ENCODE results near the gene CRIP1.

CRIP1 gene

DNA sequence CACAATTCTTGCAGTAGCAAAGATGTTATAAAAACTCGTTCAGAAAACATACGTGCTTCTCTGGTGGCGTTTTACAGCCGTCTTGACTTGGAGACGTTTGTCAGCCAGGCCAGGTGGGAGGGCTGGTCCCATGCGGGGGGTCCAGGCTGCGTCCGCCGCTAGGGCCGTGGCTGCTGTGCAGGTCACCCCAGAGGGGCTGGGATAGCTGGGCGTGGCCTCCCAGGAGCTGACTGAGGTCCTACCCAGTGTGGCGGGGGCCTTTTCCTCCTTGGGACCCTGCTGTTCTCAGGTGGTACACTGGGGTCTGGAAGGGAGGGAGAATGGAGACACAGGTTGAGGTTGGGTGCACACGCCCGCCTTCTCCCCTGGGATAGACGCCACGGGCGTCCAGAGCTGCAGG is 41.8 kb upstream of the CRIP1 start:
- Histone ChIP-seq H3K36me3 (ENCODE audit: control insufficient read depth in 2 of 2, insufficient read depth in 2 of 2, low read length in 2 of 2) (peaks cover 4 to 10% of the 10 kb centered on the region in 2 donors), H3K4me3 (ENCODE audit: low read length in 2 of 2) (no peak overlapping the region), H3K4me1 (ENCODE audit: control insufficient read depth in 2 of 2, insufficient read depth in 2 of 2, low read length in 2 of 2) (no peaks in the 10 kb centered on the region), H3K9me3 (ENCODE audit: control insufficient read depth in 2 of 2, low read length in 2 of 2) (no peaks in the 10 kb centered on the region), H3K9ac (ENCODE audit: low read depth in 1 of 2, low read length in 2 of 2) (no peak overlapping the region), H3K27ac (ENCODE audit: low read depth in 2 of 2, low read length in 2 of 2) (no peak overlapping the region), H3K27me3 (ENCODE audit: control insufficient read depth in 2 of 2, insufficient read depth in 2 of 2, low read length in 2 of 2) (no peaks in the 10 kb centered on the region)

DNA sequence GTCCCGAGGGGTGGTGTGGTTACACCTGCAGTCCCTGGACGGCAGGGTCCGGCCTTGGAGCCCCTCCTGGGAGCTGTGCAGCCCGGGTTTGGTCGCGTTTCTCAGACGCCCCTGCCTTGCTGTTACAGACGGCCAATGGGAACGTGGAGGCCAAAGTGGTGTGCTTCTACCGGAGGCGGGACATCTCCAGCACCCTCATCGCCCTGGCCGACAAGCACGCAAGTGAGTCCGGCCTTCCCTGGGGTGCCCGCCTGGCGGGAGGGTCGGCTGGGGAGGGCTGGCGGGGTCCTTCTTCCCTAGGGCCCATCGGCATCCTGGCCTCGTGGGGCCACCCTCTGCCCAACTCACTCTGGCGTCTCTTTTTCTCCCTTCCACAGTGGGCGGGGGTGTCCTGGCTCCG is 41.4 kb upstream of the CRIP1 start:
- no peaks in the 10 kb centered on the region for H3K27me3 ChIP-seq (ENCODE audit: control insufficient read depth in 2 of 2, insufficient read depth in 2 of 2, low read length in 2 of 2)
- no peak overlapping the region for H3K4me3 ChIP-seq (ENCODE audit: low read length in 2 of 2)
- no peak overlapping the region for H3K9ac ChIP-seq (ENCODE audit: low read depth in 1 of 2, low read length in 2 of 2)
- H3K4me1 ChIP-seq (ENCODE audit: control insufficient read depth in 2 of 2, insufficient read depth in 2 of 2, low read length in 2 of 2): no peaks in the 10 kb centered on the region
- peaks cover 8 to 10% of the 10 kb centered on the region in 2 donors for H3K36me3 ChIP-seq (ENCODE audit: control insufficient read depth in 2 of 2, insufficient read depth in 2 of 2, low read length in 2 of 2)
- no peak overlapping the region for H3K27ac ChIP-seq (ENCODE audit: low read depth in 2 of 2, low read length in 2 of 2)
- no peaks in the 10 kb centered on the region for H3K9me3 ChIP-seq (ENCODE audit: control insufficient read depth in 2 of 2, low read length in 2 of 2)

DNA sequence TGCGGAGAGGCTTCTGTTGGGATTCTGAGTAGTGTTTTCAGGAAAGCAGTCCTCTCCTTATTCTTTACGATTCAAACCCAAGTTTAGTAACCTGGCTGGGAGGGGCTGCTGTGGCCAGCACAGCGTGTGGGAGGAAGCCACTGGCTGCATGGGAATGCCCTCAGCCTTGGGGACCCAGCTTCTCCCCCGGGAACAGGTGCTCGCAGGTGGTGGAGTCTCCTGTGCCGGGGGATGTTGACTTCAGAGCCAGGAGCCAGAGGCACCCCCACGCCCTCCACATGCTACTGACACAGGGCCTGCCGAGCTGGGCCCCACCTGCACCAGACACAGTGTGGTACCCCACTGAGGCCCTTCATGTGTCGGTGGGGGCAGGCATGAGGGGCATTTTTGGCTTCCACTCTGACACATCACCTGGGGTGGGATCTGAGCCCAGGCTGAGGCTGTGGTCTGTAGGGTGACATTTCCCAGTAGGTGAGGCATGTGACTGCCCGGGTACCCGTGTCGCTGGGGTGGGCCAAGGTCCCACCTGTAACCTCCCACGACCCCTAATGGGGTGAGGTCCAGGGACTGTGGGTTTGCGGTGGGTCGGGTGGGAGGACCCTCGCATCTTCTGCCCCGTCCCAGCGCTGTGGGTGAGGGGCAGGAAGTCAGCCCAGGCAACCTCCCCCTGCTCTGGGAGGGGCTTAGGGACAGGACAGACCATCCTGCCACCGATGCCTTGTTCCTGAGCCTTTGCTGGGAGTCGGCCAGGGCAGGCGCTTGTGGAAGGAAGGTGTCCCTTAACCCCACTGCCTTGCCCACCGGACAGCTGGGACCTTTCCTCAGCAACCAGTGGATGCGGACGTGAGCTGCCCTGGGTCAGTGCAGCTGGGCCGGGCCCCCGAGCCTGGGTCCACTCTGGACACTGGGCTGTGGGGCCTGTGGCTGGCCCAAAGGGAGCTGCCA is 40.5 kb upstream of the CRIP1 start:
- no peaks in the 10 kb centered on the region for H3K9me3 ChIP-seq (ENCODE audit: control insufficient read depth in 2 of 2, low read length in 2 of 2)
- H3K9ac ChIP-seq (ENCODE audit: low read depth in 1 of 2, low read length in 2 of 2): no peak overlapping the region
- no peaks in the 10 kb centered on the region for H3K4me1 ChIP-seq (ENCODE audit: control insufficient read depth in 2 of 2, insufficient read depth in 2 of 2, low read length in 2 of 2)
- H3K36me3 ChIP-seq (ENCODE audit: control insufficient read depth in 2 of 2, insufficient read depth in 2 of 2, low read length in 2 of 2): peaks cover 13 to 14% of the 10 kb centered on the region in 2 donors
- no peak overlapping the region for H3K4me3 ChIP-seq (ENCODE audit: low read length in 2 of 2)
- no peaks in the 10 kb centered on the region for H3K27me3 ChIP-seq (ENCODE audit: control insufficient read depth in 2 of 2, insufficient read depth in 2 of 2, low read length in 2 of 2)
- no peak overlapping the region for H3K27ac ChIP-seq (ENCODE audit: low read depth in 2 of 2, low read length in 2 of 2)

DNA sequence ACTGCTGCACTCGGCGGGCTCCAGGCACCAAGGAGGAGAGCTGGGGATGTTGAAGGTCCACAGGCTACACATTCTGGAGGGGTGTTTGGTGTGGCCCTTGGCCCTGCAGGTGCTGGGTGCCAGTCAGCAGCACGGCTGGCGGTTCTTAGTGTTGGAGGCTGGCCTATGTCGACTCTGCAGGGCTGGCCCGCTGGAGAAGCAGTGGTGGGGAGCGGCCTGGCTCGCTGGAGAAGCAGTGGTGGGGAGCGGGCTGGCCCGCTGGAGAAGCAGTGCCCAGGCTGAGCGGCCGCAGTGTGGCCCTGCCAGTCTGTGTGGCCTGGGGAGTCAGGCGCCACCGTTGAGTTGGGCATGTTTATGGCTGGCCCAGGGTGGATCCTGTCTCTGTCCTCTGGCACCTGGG is 39.7 kb upstream of the CRIP1 start:
- H3K4me3 ChIP-seq (ENCODE audit: low read length in 2 of 2): no peak overlapping the region
- H3K9me3 ChIP-seq (ENCODE audit: control insufficient read depth in 2 of 2, low read length in 2 of 2): no peaks in the 10 kb centered on the region
- H3K27ac ChIP-seq (ENCODE audit: low read depth in 2 of 2, low read length in 2 of 2): no peak overlapping the region
- H3K4me1 ChIP-seq (ENCODE audit: control insufficient read depth in 2 of 2, insufficient read depth in 2 of 2, low read length in 2 of 2): no peaks in the 10 kb centered on the region
- no peaks in the 10 kb centered on the region for H3K27me3 ChIP-seq (ENCODE audit: control insufficient read depth in 2 of 2, insufficient read depth in 2 of 2, low read length in 2 of 2)
- no peak overlapping the region for H3K9ac ChIP-seq (ENCODE audit: low read depth in 1 of 2, low read length in 2 of 2)
- peaks cover 14 to 17% of the 10 kb centered on the region in 2 donors for H3K36me3 ChIP-seq (ENCODE audit: control insufficient read depth in 2 of 2, insufficient read depth in 2 of 2, low read length in 2 of 2)

DNA sequence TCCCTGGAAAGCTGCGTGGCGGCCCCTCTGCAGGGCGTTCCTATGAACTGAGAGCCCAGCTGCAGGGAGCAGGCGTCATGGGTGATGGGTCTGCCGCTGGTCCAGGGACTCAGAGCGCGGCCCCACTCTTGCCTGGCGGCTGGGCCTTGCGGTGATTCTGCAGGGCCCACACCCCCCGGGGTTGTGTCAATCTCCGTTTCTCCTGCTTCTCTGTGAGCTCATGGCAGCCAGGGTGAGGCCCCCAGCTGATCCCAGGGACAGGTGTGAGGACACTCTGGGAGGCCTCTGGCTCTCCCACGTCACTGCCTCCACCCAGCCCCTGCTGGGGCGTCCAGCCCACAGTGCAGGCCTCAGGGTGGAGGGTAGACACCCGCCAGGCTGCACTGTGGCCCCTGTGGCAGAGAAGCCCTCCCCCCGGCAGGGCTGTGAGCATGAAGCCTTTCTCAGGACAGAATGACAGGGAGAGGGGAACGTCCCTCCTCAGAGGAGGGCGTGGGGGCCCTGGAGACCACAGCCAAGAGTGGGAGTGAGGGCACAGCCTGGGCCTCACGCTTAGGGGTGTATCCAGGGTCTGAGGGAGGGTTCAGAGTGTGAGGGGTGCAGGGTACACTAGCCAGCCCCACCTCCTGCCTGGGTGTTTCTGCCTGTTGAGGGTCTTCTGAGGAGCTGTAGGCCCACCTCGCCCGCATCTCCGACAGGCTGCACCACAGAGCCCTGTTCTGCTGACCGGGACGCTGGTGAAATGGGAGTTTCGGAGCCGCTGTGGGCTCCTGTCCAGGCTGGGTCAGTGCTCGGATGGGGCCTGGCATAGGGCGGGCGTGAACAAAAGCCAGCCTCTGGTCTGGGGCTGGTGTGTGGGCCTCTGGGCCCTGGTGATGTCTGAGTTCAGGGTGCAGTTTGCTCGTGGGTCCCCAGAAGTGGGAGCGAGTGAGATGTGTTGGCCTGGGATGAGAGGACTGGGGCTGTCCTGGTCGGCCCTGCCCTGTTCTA is 38.7 kb upstream of the CRIP1 start:
- no peak overlapping the region for H3K4me3 ChIP-seq (ENCODE audit: low read length in 2 of 2)
- H3K27ac ChIP-seq (ENCODE audit: low read depth in 2 of 2, low read length in 2 of 2): no peak overlapping the region
- H3K36me3 ChIP-seq (ENCODE audit: control insufficient read depth in 2 of 2, insufficient read depth in 2 of 2, low read length in 2 of 2): peaks cover 9 to 22% of the 10 kb centered on the region in 2 donors
- H3K9me3 ChIP-seq (ENCODE audit: control insufficient read depth in 2 of 2, low read length in 2 of 2): no peaks in the 10 kb centered on the region
- H3K4me1 ChIP-seq (ENCODE audit: control insufficient read depth in 2 of 2, insufficient read depth in 2 of 2, low read length in 2 of 2): no peaks in the 10 kb centered on the region
- no peaks in the 10 kb centered on the region for H3K27me3 ChIP-seq (ENCODE audit: control insufficient read depth in 2 of 2, insufficient read depth in 2 of 2, low read length in 2 of 2)
- no peak overlapping the region for H3K9ac ChIP-seq (ENCODE audit: low read depth in 1 of 2, low read length in 2 of 2)

DNA sequence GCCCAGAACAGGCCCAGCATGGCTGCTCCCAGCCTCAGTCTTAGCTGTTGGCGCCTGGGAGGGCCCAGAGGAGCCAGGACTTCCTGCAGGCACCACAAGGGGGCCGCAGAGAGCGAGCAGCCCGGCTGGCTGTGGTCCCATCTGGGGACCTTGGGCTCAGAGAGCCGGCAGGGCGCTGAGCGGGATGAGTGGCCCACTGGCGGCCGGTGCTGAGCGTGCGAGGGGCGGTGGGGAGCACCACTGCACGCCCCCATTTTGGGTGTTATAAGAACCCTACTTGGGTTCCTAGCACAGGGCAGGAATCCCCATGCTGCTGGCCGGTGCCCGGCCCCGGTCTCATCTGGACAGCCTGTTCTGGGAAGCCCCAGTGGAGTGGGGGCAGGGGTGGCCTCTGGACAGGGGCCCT is 38.0 kb upstream of the CRIP1 start:
- H3K27ac ChIP-seq (ENCODE audit: low read depth in 2 of 2, low read length in 2 of 2): no peak overlapping the region
- no peak overlapping the region for H3K9ac ChIP-seq (ENCODE audit: low read depth in 1 of 2, low read length in 2 of 2)
- H3K36me3 ChIP-seq (ENCODE audit: control insufficient read depth in 2 of 2, insufficient read depth in 2 of 2, low read length in 2 of 2): peaks cover 9 to 23% of the 10 kb centered on the region in 2 donors
- H3K4me1 ChIP-seq (ENCODE audit: control insufficient read depth in 2 of 2, insufficient read depth in 2 of 2, low read length in 2 of 2): no peaks in the 10 kb centered on the region
- no peaks in the 10 kb centered on the region for H3K27me3 ChIP-seq (ENCODE audit: control insufficient read depth in 2 of 2, insufficient read depth in 2 of 2, low read length in 2 of 2)
- no peak overlapping the region for H3K4me3 ChIP-seq (ENCODE audit: low read length in 2 of 2)
- H3K9me3 ChIP-seq (ENCODE audit: control insufficient read depth in 2 of 2, low read length in 2 of 2): no peaks in the 10 kb centered on the region

DNA sequence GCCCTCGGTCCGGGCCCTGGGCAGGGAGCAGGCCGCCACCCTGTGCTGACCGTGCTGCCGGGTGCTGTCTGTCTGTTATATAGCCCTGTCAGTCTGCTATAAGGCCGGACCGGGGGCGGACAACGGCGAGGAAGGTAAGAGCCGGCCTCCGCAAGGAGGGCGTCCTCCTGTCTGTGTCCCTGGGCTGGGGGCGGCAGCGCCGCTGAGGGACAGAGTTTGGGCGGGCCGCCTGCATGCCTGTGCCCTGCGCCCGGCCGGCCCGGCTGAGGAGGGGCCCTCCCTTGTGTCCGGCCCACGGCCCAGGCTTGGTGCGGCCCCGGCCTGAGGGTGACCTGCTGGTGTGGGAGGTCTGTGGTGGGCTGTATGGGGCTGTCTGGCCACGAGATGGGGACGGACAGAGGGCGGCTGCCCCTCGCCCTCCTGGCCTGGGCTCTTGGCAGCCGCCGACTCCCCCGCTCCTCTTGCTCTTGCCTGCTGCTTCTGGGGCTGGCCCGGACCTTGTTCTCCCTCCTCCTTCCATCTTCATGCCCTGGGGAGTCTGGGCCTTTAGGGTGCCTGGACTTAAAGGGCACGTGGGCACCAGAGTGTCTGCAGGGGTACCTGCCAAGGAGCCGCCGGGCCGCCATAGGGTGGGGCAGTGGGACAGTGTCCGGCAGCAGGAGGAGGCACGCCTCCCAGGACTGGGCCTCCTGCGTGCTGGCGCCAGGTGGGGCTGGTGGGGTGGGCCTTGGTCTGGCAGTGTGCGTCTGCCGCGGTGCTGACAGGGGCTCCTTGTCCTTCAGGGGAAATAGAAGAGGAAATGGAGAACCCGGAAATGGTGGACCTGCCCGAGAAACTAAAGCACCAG is 37.2 kb upstream of the CRIP1 start:
- Histone ChIP-seq H3K27ac (ENCODE audit: low read depth in 2 of 2, low read length in 2 of 2) (no peak overlapping the region), H3K4me3 (ENCODE audit: low read length in 2 of 2) (no peak overlapping the region), H3K9ac (ENCODE audit: low read depth in 1 of 2, low read length in 2 of 2) (no peak overlapping the region), H3K9me3 (ENCODE audit: control insufficient read depth in 2 of 2, low read length in 2 of 2) (no peaks in the 10 kb centered on the region), H3K27me3 (ENCODE audit: control insufficient read depth in 2 of 2, insufficient read depth in 2 of 2, low read length in 2 of 2) (no peaks in the 10 kb centered on the region), H3K36me3 (ENCODE audit: control insufficient read depth in 2 of 2, insufficient read depth in 2 of 2, low read length in 2 of 2) (peaks cover 12 to 23% of the 10 kb centered on the region in 2 donors), H3K4me1 (ENCODE audit: control insufficient read depth in 2 of 2, insufficient read depth in 2 of 2, low read length in 2 of 2) (no peaks in the 10 kb centered on the region)

DNA sequence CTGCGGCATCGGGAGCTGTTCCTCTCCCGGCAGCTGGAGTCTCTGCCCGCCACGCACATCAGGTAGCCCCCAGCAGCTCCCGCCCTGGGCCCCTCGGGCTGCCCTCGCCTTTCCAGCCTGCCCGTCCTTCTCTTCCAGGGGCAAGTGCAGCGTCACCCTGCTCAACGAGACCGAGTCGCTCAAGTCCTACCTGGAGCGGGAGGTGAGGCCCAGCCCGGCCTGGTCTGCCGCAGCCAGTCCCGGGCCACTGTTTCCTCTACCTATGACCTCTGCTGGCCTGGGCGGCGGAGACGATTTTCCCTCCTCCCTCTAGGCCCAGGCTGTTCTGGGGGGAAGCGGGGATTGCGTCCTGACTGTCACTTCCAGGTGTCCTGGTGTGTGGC is 36.6 kb upstream of the CRIP1 start:
- Histone ChIP-seq H3K9me3 (ENCODE audit: control insufficient read depth in 2 of 2, low read length in 2 of 2) (no peaks in the 10 kb centered on the region), H3K36me3 (ENCODE audit: control insufficient read depth in 2 of 2, insufficient read depth in 2 of 2, low read length in 2 of 2) (peaks cover 13 to 23% of the 10 kb centered on the region in 2 donors), H3K4me3 (ENCODE audit: low read length in 2 of 2) (no peak overlapping the region), H3K4me1 (ENCODE audit: control insufficient read depth in 2 of 2, insufficient read depth in 2 of 2, low read length in 2 of 2) (no peaks in the 10 kb centered on the region), H3K27ac (ENCODE audit: low read depth in 2 of 2, low read length in 2 of 2) (no peak overlapping the region), H3K9ac (ENCODE audit: low read depth in 1 of 2, low read length in 2 of 2) (no peak overlapping the region), H3K27me3 (ENCODE audit: control insufficient read depth in 2 of 2, insufficient read depth in 2 of 2, low read length in 2 of 2) (no peaks in the 10 kb centered on the region)

DNA sequence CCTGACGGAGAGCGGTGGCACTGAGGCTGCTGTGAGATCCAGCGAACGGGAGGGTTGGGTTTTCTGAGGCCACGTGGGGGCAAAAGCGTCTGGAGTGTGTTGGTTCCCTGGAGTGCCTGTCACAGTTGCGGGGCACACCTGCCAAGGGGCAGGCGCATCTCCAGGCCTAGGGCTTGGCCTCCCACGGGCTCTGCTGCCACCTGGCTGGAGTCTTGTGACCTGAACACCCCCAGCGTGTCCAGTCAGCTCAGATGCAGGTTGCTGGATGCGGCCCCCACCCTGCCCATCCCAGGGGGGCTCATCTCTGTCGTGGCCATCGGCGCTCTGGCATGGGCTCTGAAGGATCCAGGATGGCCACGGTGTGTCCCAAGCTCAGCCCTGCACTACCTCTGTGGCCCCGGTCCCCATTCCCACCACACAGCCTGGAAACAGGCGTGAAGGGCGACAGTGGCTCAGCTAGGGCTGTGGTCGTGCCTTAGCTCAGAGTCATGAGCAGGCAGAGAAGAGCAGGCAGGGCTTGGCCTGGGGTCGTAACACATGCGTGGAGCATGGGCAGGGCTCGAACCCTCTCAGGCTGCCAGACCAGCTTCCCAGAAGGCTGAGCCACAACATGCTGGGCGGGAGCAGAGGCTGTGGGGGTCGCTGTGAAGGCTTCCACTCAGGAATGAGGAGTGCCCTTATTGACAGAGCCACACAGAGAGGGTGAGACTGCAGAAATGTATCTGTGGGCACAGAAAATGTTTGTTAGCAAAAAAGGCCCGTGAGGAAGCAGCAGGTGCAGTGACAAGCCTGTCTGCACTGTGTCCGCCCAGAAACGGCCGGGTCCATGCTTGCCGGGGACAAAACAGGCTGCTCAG is 35.6 kb upstream of the CRIP1 start:
- Histone ChIP-seq H3K36me3 (ENCODE audit: control insufficient read depth in 2 of 2, insufficient read depth in 2 of 2, low read length in 2 of 2) (peaks cover 17 to 27% of the 10 kb centered on the region in 2 donors), H3K4me1 (ENCODE audit: control insufficient read depth in 2 of 2, insufficient read depth in 2 of 2, low read length in 2 of 2) (no peaks in the 10 kb centered on the region), H3K27me3 (ENCODE audit: control insufficient read depth in 2 of 2, insufficient read depth in 2 of 2, low read length in 2 of 2) (no peaks in the 10 kb centered on the region), H3K9ac (ENCODE audit: low read depth in 1 of 2, low read length in 2 of 2) (no peak overlapping the region), H3K9me3 (ENCODE audit: control insufficient read depth in 2 of 2, low read length in 2 of 2) (no peaks in the 10 kb centered on the region), H3K4me3 (ENCODE audit: low read length in 2 of 2) (no peak overlapping the region), H3K27ac (ENCODE audit: low read depth in 2 of 2, low read length in 2 of 2) (no peak overlapping the region)

All from mucosa of rectum (tissue), 2 donors.